A673 (cell line): ENCODE data around the gene FBLN5. TPM values are rescaled to one million over a fixed set of nuclear protein-coding genes. Genes with fewer than 3 reads are reported as not detected.

Experiments
- BruUV-seq: library from RNA; stranded (reverse); fragments of 400-500 nt; replicated peaks from 2 replicates; lab custom pipeline; 2021; lab: Mats Ljungman, UMichigan
- CTCF ChIA-PET: fragments of 300-600 bp; sonication (Branson Sonifier 250); formaldehyde crosslinking; loops from one replicate; lab custom pipeline; 2022; ENCODE audit warnings: antibody characterized with exemption; lab: Charles Lee
- POLR2A ChIA-PET: fragments of 300-600 bp; sonication (Branson Sonifier 250); formaldehyde crosslinking; loops from one replicate; lab custom pipeline; 2022; ENCODE audit warnings: antibody characterized with exemption; ENCODE audit not compliant: low non-redundant PET; lab: Charles Lee
- DNase-seq: peaks from one replicate; pipeline ENCODE4 v3.0.0-alpha.2; 2015; ENCODE audit warnings: low spot score
- H3K27ac ChIP-seq: fragments of 200-600 bp; sonication (generic); 2 replicates; pipeline ENCODE4 v1.5.1; 2016; ENCODE audit warnings: mixed run types, low read depth, mild to moderate bottlenecking, mixed read lengths, antibody characterized with exemption, low read length; ENCODE audit not compliant: poor library complexity, severe bottlenecking
- H3K27me3 ChIP-seq: fragments of 200-600 bp; sonication (generic); replicated peaks from 2 replicates; pipeline ENCODE4 v1.6.1; 2017; ENCODE audit warnings: mixed run types, low read depth, mild to moderate bottlenecking, mixed read lengths, antibody characterized with exemption, low read length; ENCODE audit not compliant: insufficient read depth, poor library complexity
- H3K36me3 ChIP-seq: fragments of 200-600 bp; sonication (generic); 2 replicates; pipeline ENCODE4 v1.6.1; 2016; ENCODE audit warnings: mixed run types, mild to moderate bottlenecking, mixed read lengths, antibody characterized with exemption, low read length; ENCODE audit not compliant: insufficient read depth, poor library complexity, severe bottlenecking
- H3K4me1 ChIP-seq: fragments of 200-600 bp; sonication (generic); 2 replicates; pipeline ENCODE4 v1.6.1; 2017; ENCODE audit warnings: mixed run types, mild to moderate bottlenecking, mixed read lengths, antibody characterized with exemption, low read length; ENCODE audit not compliant: insufficient read depth, poor library complexity, severe bottlenecking
- H3K4me3 ChIP-seq: fragments of 200-600 bp; sonication (generic); 2 replicates; pipeline ENCODE4 v1.5.1; 2016; ENCODE audit warnings: low read depth, mixed run types, mild to moderate bottlenecking, mixed read lengths, low read length; ENCODE audit not compliant: poor library complexity, severe bottlenecking
- H3K9me3 ChIP-seq: fragments of 200-600 bp; sonication (generic); 2 replicates; pipeline ENCODE4 v1.6.1; 2016; ENCODE audit warnings: mixed run types, low read depth, mild to moderate bottlenecking, mixed read lengths, antibody characterized with exemption, low read length; ENCODE audit not compliant: poor library complexity, severe bottlenecking
- EZH2 ChIP-seq: fragments of 200-600 bp; sonication (generic); IDR thresholded peaks from 2 replicates; pipeline ENCODE4 v1.6.1; 2017; ENCODE audit warnings: borderline replicate concordance, low read depth, mild to moderate bottlenecking, mixed read lengths, antibody characterized with exemption, low read length; ENCODE audit not compliant: poor library complexity, severe bottlenecking
- intact Hi-C: fragments of 100-400 bp; cut with micrococcal nuclease; formaldehyde crosslinking; loops from one replicate; pipeline ENCODE4 v1.10.0; 2022; ENCODE audit not compliant: unreplicated experiment
- total RNA-seq: library from RNA; stranded (reverse); gene quantifications from 2 replicates; pipeline ENCODE4 v1.2.3, GENCODE V29; 2021
- TF ChIP-seq, protein P1 (sequence below): fragments of 300-800, 200-600 bp; sonication (generic); conservative IDR thresholded peaks from 2 replicates; pipeline ENCODE4 v1.5.1; 2017; ENCODE audit warnings: low read depth, mild to moderate bottlenecking, antibody characterized with exemption, low read length, moderate library complexity, mixed read lengths

FBLN5 gene
- total RNA-seq, 1 experiment from 2014 or later: 10.7 TPM

DNA sequence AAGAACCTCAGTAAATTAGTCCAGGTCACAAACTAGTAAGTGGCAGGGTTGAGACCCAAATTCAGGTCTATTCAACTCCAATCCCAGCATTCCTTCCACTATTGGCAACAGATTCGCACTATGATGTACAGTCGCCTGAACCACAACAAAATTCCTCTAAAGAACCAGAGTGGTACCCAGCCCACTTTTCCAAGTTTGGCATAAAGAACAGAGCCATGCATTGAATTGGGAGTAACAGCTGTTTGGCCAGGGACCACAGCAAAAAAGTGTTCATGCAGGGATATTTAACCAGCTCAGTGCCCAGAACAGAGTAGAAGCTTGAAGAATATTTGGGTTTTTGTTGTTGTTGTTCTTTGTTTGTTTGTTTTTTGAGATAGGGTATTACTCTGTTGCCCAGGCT lies 89.9 kb downstream of the FBLN5 start:
- no peaks in the 10 kb centered on the region for H3K36me3 ChIP-seq
- no TSS peak for BruUV-seq
- POLR2A ChIA-PET: no interaction called here
- H3K27ac ChIP-seq: no peak overlapping the region
- no peak overlapping the region for H3K4me3 ChIP-seq
- TF ChIP-seq, protein P1, sequence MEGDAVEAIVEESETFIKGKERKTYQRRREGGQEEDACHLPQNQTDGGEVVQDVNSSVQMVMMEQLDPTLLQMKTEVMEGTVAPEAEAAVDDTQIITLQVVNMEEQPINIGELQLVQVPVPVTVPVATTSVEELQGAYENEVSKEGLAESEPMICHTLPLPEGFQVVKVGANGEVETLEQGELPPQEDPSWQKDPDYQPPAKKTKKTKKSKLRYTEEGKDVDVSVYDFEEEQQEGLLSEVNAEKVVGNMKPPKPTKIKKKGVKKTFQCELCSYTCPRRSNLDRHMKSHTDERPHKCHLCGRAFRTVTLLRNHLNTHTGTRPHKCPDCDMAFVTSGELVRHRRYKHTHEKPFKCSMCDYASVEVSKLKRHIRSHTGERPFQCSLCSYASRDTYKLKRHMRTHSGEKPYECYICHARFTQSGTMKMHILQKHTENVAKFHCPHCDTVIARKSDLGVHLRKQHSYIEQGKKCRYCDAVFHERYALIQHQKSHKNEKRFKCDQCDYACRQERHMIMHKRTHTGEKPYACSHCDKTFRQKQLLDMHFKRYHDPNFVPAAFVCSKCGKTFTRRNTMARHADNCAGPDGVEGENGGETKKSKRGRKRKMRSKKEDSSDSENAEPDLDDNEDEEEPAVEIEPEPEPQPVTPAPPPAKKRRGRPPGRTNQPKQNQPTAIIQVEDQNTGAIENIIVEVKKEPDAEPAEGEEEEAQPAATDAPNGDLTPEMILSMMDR: no peak
- intact Hi-C loops: no loop called here
- DNase-seq: no peak
- no peaks in the 10 kb centered on the region for H3K9me3 ChIP-seq
- H3K27me3 ChIP-seq: peaks cover 9% of the 10 kb centered on the region
- CTCF ChIA-PET: no interaction called here
- H3K4me1 ChIP-seq: no peaks in the 10 kb centered on the region

DNA sequence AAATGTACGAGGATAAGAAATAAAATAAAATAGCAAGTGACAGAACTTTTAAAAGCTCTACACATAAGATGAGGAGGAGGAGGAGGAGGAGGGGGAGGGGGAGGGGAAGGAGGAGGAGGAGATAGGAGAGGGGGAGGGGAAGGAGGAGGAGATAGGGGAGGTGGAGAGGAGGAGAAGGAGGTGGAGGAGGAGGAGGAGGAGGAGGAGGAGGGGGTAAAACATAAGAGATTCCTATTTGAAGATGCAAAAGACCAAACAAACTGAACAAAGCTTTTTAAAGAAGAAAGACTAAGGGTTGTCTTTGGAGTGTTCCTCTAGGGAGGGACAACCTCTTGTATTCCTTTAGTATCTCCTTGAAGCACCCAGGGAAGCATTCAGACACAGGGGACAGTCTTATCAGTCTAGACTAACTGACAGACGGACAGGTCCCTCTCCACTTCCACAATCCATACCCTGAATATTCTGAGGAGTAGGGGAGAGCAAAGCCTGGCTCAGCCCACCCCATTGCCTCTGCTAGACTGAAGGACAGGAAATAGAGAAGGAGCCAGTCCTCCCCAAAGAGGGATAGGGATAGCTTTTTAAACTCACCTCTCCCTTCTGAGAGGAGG lies 93.1 kb downstream of the FBLN5 start:
- CTCF ChIA-PET: no interaction called here

GRCh38 chr14:91851563-91851962 lies 95.9 kb downstream of the FBLN5 start:
- no peak for DNase-seq
- no peak for TF ChIP-seq EZH2
- no peaks in the 10 kb centered on the region for H3K36me3 ChIP-seq
- H3K27me3 ChIP-seq: peaks cover 14% of the 10 kb centered on the region
- POLR2A ChIA-PET: no interaction called here
- BruUV-seq: no TSS peak
- H3K4me1 ChIP-seq: no peaks in the 10 kb centered on the region
- intact Hi-C loops: no loop called here
- no peaks in the 10 kb centered on the region for H3K9me3 ChIP-seq
- CTCF ChIA-PET: no interaction called here
- H3K27ac ChIP-seq: no peak overlapping the region
- no peak overlapping the region for H3K4me3 ChIP-seq

More for the DNA sequence above, 93.1 kb downstream of the FBLN5 start:
- Histone ChIP-seq H3K9me3 (no peaks in the 10 kb centered on the region), H3K36me3 (no peaks in the 10 kb centered on the region), H3K4me1 (no peaks in the 10 kb centered on the region), H3K4me3 (no peak overlapping the region), H3K27me3 (peaks cover 9% of the 10 kb centered on the region), H3K27ac (no peak overlapping the region)
- intact Hi-C loops: no loop called here
- TF ChIP-seq EZH2: no peak
- TF ChIP-seq, protein P1: no peak
- BruUV-seq: no TSS peak
- POLR2A ChIA-PET: no interaction called here
- DNase-seq: no peak

GRCh38 chr14:91848504-91849001 lies 98.9 kb downstream of the FBLN5 start:
- intact Hi-C loops: no loop called here
- no TSS peak for BruUV-seq
- no peak overlapping the region for H3K4me3 ChIP-seq
- peaks cover 6% of the 10 kb centered on the region for H3K27me3 ChIP-seq
- POLR2A ChIA-PET: no interaction called here
- no peak for DNase-seq
- no peaks in the 10 kb centered on the region for H3K36me3 ChIP-seq
- H3K27ac ChIP-seq: no peak overlapping the region
- H3K9me3 ChIP-seq: no peaks in the 10 kb centered on the region
- H3K4me1 ChIP-seq: no peaks in the 10 kb centered on the region
- CTCF ChIA-PET: no interaction called here
- no peak for TF ChIP-seq EZH2
- TF ChIP-seq, protein P1: no peak
